NCI-H1417 treated with DMSO at 0.1 percent for 48 hours (cell line): ENCODE data around the gene MKNK2.

ENCODE experiments used
- DNase-seq: peaks from one replicate; lab custom pipeline; 2025; lab: John Stamatoyannopoulos, UW

MKNK2 gene

GRCh38 chr19:2058570-2059421 lies 7.8 kb upstream of the MKNK2 start:
- no peak for DNase-seq

- no peak for DNase-seq
Measured at GRCh38 chr19:2057484-2058469, 6.7 kb upstream of the MKNK2 start.

GRCh38 chr19:2056837-2057192 lies 5.8 kb upstream of the MKNK2 start:
- DNase-seq = no peak

- DNase-seq = no peak
Measured at GRCh38 chr19:2055931-2056836, 5.1 kb upstream of the MKNK2 start.

GRCh38 chr19:2054763-2055162 lies 3.7 kb upstream of the MKNK2 start:
- DNase-seq = no peak

DNA sequence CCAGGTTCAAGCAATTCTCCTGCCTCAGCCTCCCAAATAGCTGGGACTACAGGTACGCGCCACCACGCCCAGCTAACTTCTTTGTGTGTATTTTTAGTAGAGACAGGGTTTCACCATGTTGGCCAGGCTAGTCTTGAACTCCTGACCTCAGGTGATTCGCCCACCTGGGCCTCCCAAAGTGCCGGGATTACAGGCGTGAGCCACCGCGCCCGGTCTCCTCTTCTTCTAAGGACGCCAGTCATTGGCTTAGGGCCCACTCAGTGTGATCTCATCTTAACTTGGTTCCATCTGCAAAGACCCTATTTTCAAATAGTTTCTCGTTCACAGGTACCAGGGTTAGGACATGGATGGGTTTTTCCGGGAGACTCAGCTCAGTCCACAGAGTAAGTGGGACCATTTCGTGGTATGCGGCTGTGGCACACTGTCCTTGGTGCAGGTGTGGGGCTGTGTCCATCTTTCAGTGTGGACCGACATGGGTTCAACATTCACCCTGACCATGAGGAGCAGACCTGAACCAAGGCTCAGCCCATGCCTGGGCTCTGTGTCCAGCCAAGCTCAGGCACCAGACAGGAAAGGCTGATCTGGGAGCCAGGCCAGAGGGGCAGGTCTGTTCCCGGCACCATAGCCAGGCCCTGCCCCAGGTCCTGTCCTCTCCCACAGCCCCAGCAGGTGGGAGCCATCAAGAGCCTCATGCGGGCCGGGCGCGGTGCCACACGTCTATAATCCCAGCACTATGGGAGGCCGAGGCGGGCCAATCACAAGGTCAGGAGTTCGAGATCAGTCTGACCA lies 2.8 kb upstream of the MKNK2 start:
- no peak for DNase-seq

- no peak for DNase-seq
Measured at GRCh38 chr19:2051773-2052704, 995 bp upstream of the MKNK2 start.

- no peak for DNase-seq
Measured at GRCh38 chr19:2050349-2050990, 574 bp downstream of the MKNK2 start.

- no peak for DNase-seq
Measured at GRCh38 chr19:2049741-2050348, 1.2 kb downstream of the MKNK2 start.

DNA sequence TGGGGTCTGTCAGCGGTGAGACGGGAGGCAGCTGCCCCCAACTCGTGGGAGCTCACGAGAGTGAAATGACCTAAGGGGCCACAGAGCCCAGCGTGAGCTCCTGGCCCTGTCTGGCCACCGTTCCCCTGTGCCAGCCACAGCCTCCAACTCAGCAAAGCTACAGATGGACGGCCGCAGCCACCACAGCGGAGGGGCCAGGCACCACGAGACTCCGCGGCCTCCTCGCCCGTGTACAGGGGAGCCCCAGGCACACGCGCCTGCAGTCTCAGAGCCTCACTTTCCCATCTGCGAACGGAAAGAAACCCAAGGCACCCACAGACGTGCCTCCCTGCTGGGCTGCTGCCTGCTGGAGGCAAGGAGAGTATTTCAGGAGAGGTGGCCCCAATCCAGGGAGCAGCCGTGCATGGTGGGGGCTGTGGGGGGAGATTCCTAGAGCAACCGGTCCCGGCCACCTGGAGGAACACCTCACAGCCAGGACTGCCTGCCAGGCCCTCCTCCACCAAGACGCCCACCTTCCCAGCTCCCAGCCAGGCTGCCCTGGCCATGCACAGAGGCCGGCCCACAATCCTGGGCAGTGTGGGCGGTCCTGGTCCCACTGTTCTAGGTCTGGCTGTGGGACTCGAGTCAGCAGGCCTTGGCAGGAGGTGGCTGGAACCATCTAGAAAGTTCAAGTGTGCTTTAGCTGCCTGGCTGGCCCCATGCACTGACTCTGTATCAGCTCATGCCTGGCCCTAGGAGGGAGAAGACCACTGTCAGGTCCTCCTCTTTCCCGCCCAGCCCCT lies 1.9 kb downstream of the MKNK2 start:
- DNase-seq = no peak

DNA sequence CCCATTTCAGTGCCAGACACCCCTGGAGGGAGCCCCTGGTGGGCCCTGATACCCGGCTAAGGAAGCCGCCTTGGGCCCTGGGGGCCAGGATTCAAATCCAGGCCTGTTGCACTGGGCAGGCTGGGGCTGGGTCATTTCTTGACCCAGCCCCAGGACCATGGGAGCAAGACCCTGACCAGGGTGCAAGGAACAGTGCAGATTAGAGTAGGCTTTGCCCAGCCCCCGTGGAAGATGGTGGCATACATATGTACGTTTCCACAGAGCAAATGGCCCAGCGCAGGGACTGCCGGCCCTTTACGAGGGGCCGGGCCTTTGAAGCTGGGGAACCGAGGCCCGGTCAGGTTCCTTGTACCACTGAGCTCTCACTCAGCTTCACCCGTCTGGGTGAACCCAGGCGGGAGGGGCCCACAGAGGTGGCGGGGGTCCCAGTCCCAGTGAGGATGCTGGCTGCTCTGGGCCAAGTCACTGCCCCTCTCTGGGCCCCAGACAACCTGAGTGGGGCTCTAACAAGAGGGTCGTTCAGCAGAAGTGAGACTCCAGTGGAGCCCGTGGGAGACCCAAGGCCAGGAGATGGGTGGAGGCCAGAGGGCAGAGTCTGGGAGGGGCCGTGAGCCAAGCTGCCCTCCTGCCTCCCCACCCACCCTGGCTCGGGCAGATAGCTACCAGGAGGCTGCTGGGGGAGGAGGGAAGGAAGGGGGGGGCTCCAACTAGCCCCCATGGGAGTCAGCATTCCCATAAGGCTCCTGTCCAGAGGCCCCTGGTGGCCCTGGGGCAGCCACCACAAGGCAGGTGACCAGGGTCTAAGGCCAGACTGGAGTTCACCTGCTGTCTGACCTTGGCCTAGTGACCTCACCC lies 2.7 kb downstream of the MKNK2 start:
- DNase-seq = no peak

- no peak for DNase-seq
Measured at GRCh38 chr19:2047449-2048103, 3.5 kb downstream of the MKNK2 start.

DNA sequence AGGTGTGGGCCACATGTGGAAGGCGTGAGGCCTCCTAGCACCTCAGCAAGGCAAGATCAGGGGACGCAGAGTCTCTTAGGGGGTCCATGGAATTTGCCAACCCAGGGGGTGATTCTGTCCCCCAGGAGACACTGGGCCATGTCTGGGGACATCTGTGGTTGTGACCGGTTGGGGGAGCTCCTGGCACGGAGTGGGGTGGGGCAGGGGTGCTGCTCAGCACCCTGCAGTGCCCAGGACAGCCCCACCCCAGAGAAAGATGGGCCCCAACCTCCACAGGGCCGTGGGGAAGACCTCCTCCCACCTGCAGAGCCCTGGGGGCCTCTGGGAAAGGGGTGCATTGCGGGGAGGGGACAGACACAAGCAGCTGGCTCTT lies 4.0 kb downstream of the MKNK2 start:
- no peak for DNase-seq

DNA sequence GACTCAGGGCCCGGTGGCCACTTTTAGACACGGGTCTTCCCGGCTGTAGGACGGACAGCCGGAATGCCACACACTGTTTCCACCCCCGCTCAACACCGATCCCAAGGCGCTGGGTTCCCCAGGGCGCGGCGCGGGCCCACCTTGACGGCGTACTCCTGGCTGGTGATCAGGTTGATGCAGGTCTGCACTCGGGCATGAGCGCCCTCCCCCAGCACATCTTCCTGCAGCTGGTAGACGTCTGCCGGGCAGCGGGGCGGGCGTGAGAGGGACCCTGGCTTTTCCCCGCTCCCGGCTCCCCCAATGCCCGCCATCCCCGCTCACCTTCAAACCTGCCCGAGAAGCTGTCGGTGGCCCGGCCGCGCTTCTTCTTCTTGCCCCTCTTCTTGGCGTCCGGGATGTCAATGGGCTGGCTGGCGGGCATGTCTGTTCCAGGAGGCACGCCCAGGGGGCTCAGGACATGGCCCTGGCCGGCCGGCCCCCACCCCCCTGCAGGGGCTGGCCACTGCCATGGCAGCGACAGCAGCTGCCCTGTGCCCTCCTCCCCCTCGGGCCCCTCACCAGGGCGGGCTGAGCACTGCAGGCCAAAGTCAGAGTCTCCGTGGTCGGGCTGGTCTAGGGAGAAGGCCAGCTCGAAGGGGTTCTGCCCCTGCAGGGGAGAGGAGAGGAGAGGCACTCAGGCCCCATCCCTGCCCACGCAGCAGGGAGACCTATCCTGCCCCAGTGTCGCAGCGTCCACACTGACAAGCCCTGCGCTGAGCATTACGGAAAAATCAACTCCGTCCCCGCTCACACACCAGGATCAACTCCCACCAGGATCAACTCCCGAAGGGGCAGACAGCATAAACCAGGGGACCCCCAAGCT lies 4.8 kb downstream of the MKNK2 start:
- no peak for DNase-seq

DNA sequence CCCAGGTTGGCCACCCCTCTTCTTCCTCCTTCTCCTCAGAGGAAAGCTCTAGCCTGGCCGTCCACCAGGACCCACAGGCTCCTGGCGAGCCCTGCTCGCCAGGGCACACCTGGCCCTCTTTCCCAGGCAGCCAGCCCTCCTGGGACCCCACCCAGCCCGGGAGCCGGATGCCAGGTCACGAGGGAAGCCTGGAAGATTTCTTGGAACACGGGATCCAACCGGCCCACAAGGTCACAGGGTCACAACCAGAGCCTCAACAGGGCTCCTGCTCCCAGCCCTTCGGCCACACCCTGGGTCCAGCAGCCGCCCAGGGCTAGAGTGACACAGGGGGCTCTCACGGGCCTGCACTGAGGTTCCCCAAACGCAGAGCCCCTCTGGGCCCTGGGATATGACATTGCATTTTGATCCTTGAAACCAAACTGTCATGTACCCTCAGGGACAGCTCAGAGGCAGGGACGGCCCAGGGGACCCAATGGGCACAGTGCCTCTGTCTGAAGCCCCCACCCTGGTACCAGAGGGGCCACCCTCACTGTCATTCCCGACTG lies 5.5 kb downstream of the MKNK2 start:
- DNase-seq = no peak
